ENCODE results near the gene ELMO1. TPM values are rescaled to one million over a fixed set of nuclear protein-coding genes. Genes with fewer than 3 reads are reported as not detected.

The ELMO1 gene
- total and polyA plus RNA-seq, 10 of the 15 experiments (the other 5 are each of a cell fraction or from before 2014, with no cell fraction given): 22.6 to 85.9 (median 56.6) TPM

DNA sequence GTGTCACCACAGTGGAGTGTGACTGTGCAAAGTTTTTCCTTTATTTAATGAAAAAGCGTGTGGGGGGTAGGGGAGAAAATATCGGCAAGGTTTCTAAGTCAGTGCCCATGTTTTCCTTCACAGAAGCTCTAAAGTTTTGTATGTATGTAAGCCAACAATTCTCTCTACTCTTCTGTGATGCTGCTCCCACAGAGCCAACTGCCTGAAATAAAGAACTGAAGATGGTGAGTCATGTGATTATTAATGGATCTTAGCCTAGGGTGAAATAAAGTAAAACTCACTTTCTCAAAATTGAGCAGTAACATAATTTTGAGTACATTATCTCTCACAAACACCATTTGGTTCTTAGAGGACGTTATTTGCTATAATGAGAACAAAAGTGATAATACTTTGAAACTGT lies 143.7 kb downstream of the ELMO1 start (continued):
- TF ChIP-seq, protein P1, sequence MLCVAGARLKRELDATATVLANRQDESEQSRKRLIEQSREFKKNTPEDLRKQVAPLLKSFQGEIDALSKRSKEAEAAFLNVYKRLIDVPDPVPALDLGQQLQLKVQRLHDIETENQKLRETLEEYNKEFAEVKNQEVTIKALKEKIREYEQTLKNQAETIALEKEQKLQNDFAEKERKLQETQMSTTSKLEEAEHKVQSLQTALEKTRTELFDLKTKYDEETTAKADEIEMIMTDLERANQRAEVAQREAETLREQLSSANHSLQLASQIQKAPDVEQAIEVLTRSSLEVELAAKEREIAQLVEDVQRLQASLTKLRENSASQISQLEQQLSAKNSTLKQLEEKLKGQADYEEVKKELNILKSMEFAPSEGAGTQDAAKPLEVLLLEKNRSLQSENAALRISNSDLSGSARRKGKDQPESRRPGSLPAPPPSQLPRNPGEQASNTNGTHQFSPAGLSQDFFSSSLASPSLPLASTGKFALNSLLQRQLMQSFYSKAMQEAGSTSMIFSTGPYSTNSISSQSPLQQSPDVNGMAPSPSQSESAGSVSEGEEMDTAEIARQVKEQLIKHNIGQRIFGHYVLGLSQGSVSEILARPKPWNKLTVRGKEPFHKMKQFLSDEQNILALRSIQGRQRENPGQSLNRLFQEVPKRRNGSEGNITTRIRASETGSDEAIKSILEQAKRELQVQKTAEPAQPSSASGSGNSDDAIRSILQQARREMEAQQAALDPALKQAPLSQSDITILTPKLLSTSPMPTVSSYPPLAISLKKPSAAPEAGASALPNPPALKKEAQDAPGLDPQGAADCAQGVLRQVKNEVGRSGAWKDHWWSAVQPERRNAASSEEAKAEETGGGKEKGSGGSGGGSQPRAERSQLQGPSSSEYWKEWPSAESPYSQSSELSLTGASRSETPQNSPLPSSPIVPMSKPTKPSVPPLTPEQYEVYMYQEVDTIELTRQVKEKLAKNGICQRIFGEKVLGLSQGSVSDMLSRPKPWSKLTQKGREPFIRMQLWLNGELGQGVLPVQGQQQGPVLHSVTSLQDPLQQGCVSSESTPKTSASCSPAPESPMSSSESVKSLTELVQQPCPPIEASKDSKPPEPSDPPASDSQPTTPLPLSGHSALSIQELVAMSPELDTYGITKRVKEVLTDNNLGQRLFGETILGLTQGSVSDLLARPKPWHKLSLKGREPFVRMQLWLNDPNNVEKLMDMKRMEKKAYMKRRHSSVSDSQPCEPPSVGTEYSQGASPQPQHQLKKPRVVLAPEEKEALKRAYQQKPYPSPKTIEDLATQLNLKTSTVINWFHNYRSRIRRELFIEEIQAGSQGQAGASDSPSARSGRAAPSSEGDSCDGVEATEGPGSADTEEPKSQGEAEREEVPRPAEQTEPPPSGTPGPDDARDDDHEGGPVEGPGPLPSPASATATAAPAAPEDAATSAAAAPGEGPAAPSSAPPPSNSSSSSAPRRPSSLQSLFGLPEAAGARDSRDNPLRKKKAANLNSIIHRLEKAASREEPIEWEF (IDR thresholded peaks at IDR 0.05; ENCODE audit: insufficient replicate concordance, low read depth, low read length): no peak
- no peak for TF ChIP-seq BCL11A (IDR thresholded peaks at IDR 0.05; ENCODE audit: low read depth, low read length)
- no peak for TF ChIP-seq SP1 (IDR thresholded peaks at IDR 0.05; ENCODE audit: low read depth, low read length)
- TF ChIP-seq, protein P2, sequence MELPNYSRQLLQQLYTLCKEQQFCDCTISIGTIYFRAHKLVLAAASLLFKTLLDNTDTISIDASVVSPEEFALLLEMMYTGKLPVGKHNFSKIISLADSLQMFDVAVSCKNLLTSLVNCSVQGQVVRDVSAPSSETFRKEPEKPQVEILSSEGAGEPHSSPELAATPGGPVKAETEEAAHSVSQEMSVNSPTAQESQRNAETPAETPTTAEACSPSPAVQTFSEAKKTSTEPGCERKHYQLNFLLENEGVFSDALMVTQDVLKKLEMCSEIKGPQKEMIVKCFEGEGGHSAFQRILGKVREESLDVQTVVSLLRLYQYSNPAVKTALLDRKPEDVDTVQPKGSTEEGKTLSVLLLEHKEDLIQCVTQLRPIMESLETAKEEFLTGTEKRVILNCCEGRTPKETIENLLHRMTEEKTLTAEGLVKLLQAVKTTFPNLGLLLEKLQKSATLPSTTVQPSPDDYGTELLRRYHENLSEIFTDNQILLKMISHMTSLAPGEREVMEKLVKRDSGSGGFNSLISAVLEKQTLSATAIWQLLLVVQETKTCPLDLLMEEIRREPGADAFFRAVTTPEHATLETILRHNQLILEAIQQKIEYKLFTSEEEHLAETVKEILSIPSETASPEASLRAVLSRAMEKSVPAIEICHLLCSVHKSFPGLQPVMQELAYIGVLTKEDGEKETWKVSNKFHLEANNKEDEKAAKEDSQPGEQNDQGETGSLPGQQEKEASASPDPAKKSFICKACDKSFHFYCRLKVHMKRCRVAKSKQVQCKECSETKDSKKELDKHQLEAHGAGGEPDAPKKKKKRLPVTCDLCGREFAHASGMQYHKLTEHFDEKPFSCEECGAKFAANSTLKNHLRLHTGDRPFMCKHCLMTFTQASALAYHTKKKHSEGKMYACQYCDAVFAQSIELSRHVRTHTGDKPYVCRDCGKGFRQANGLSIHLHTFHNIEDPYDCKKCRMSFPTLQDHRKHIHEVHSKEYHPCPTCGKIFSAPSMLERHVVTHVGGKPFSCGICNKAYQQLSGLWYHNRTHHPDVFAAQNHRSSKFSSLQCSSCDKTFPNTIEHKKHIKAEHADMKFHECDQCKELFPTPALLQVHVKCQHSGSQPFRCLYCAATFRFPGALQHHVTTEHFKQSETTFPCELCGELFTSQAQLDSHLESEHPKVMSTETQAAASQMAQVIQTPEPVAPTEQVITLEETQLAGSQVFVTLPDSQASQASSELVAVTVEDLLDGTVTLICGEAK (IDR thresholded peaks at IDR 0.05; ENCODE audit: borderline replicate concordance): no peak
- TF ChIP-seq, protein P3, sequence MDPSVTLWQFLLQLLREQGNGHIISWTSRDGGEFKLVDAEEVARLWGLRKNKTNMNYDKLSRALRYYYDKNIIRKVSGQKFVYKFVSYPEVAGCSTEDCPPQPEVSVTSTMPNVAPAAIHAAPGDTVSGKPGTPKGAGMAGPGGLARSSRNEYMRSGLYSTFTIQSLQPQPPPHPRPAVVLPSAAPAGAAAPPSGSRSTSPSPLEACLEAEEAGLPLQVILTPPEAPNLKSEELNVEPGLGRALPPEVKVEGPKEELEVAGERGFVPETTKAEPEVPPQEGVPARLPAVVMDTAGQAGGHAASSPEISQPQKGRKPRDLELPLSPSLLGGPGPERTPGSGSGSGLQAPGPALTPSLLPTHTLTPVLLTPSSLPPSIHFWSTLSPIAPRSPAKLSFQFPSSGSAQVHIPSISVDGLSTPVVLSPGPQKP (IDR thresholded peaks at IDR 0.05; ENCODE audit: low read depth, low read length): no peak

Data from GM12878 (cell line).